ENCODE results near the gene FBXW9.
"Not testable (repeated sequence)": the region's sequence is repeated elsewhere in the genome, so short reads cannot be mapped to it uniquely, and the experiment has no call there.

The FBXW9 gene

GRCh38 chr19:12681074-12681987, 15.1 kb downstream of the FBXW9 start, which contains the start of gene DHPS:
Gene DHPS (minus strand): TSS chr19:12681880. CDS start chr19:12681766, 114 bp downstream.
- H3K4me3 ChIP-seq (IDR thresholded peaks at IDR 0.05; ENCODE audit: insufficient read depth, low read depth, low read length) = peak within 1 kb of the TSS; percentile 52
- H3K36me3 ChIP-seq (ENCODE audit: insufficient read depth) = no peaks in the 10 kb centered on the region
- H3K9ac ChIP-seq = peak within 1 kb of the TSS; percentile 94
- H3K27me3 ChIP-seq (ENCODE audit: insufficient read depth, low read depth) = no peaks in the 10 kb centered on the region
- peaks cover 12% of the 10 kb centered on the region for H3K79me2 ChIP-seq (ENCODE audit: insufficient read depth, low read depth)
- TF ChIP-seq, protein P1, sequence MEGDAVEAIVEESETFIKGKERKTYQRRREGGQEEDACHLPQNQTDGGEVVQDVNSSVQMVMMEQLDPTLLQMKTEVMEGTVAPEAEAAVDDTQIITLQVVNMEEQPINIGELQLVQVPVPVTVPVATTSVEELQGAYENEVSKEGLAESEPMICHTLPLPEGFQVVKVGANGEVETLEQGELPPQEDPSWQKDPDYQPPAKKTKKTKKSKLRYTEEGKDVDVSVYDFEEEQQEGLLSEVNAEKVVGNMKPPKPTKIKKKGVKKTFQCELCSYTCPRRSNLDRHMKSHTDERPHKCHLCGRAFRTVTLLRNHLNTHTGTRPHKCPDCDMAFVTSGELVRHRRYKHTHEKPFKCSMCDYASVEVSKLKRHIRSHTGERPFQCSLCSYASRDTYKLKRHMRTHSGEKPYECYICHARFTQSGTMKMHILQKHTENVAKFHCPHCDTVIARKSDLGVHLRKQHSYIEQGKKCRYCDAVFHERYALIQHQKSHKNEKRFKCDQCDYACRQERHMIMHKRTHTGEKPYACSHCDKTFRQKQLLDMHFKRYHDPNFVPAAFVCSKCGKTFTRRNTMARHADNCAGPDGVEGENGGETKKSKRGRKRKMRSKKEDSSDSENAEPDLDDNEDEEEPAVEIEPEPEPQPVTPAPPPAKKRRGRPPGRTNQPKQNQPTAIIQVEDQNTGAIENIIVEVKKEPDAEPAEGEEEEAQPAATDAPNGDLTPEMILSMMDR (conservative IDR thresholded peaks at IDR 0.05; ENCODE audit: low read depth, low read length) = no peak
- H4K20me1 ChIP-seq (ENCODE audit: insufficient read depth) = no peaks in the 10 kb centered on the region
- peaks cover 9% of the 10 kb centered on the region for H3K4me1 ChIP-seq (ENCODE audit: low read depth, poor library complexity, severe bottlenecking)
- peak within 1 kb of the TSS; percentile 59 for H3K4me2 ChIP-seq
- H2AFZ ChIP-seq (ENCODE audit: low read depth) = peak within 1 kb of the TSS; percentile 86
- H3K27ac ChIP-seq = peak within 1 kb of the TSS; percentile 99

- Histone ChIP-seq H3K4me1 (ENCODE audit: low read depth, poor library complexity, severe bottlenecking) (peaks cover 9% of the 10 kb centered on the region), H2AFZ (ENCODE audit: low read depth) (no peak overlapping the region), H3K9ac (no peak overlapping the region), H3K36me3 (ENCODE audit: insufficient read depth) (no peaks in the 10 kb centered on the region), H3K27me3 (ENCODE audit: insufficient read depth, low read depth) (no peaks in the 10 kb centered on the region), H3K4me2 (peak overlapping the region; percentile 59; the same call in 1 of the 2 replicates), H3K79me2 (ENCODE audit: insufficient read depth, low read depth) (peaks cover 12% of the 10 kb centered on the region), H4K20me1 (ENCODE audit: insufficient read depth) (no peaks in the 10 kb centered on the region), H3K4me3 (IDR thresholded peaks at IDR 0.05; ENCODE audit: insufficient read depth, low read depth, low read length) (no peak overlapping the region), H3K27ac (no peak overlapping the region)
- TF ChIP-seq, protein P1 (conservative IDR thresholded peaks at IDR 0.05; ENCODE audit: low read depth, low read length) = no peak
Measured at GRCh38 chr19:12680034-12680433, 16.4 kb downstream of the FBXW9 start.

- not testable (repeated sequence) for H3K4me1 ChIP-seq (ENCODE audit: low read depth, poor library complexity, severe bottlenecking); H3K27ac ChIP-seq; H3K36me3 ChIP-seq (ENCODE audit: insufficient read depth)
Measured at GRCh38 chr19:12678039-12678438, 18.4 kb downstream of the FBXW9 start.

DNA sequence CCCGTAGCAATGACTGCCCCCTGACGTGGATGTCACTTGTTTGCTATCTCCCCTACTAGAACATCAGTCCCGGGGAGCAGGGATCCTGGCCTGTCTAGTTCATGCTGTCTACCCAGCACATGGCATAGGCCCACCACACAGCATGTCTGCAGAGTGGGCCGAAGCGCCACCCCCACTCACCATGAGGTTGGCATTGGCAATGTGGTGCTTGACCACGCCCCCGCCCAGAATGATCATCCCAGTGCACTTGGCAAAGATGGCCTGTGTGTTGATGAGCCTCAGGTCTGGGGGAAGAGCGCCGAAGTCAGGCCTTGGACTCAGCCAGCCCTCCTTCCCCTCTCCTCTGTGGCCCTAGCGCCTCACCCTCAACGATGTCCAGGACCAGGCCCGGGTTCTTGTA, 19.5 kb downstream of the FBXW9 start:
- Histone ChIP-seq H3K4me3 (IDR thresholded peaks at IDR 0.05; ENCODE audit: insufficient read depth, low read depth, low read length) (no peak overlapping the region), H3K27ac (no peak overlapping the region), H3K79me2 (ENCODE audit: insufficient read depth, low read depth) (peaks cover 12% of the 10 kb centered on the region), H2AFZ (ENCODE audit: low read depth) (no peak overlapping the region), H4K20me1 (ENCODE audit: insufficient read depth) (no peaks in the 10 kb centered on the region), H3K4me2 (no peak overlapping the region), H3K27me3 (ENCODE audit: insufficient read depth, low read depth) (no peaks in the 10 kb centered on the region), H3K36me3 (ENCODE audit: insufficient read depth) (no peaks in the 10 kb centered on the region), H3K9ac (no peak overlapping the region), H3K4me1 (ENCODE audit: low read depth, poor library complexity, severe bottlenecking) (peaks cover 6% of the 10 kb centered on the region)
- TF ChIP-seq, protein P1 (conservative IDR thresholded peaks at IDR 0.05; ENCODE audit: low read depth, low read length) = no peak

More at GRCh38 chr19:12678039-12678438, 18.4 kb downstream of the FBXW9 start:
- H3K27me3 ChIP-seq (ENCODE audit: insufficient read depth, low read depth); H4K20me1 ChIP-seq (ENCODE audit: insufficient read depth); H2AFZ ChIP-seq (ENCODE audit: low read depth); H3K9ac ChIP-seq; H3K4me3 ChIP-seq (IDR thresholded peaks at IDR 0.05; ENCODE audit: insufficient read depth, low read depth, low read length); H3K4me2 ChIP-seq: not testable (repeated sequence)
- H3K79me2 ChIP-seq (ENCODE audit: insufficient read depth, low read depth) = peaks cover 12% of the 10 kb centered on the region

GRCh38 chr19:12676384-12676792, 20.0 kb downstream of the FBXW9 start:
- Histone ChIP-seq H4K20me1 (ENCODE audit: insufficient read depth) (no peaks in the 10 kb centered on the region), H3K4me2 (no peak overlapping the region), H3K4me1 (ENCODE audit: low read depth, poor library complexity, severe bottlenecking) (peaks cover 6% of the 10 kb centered on the region), H2AFZ (ENCODE audit: low read depth) (no peak overlapping the region), H3K4me3 (IDR thresholded peaks at IDR 0.05; ENCODE audit: insufficient read depth, low read depth, low read length) (no peak overlapping the region), H3K79me2 (ENCODE audit: insufficient read depth, low read depth) (peaks cover 12% of the 10 kb centered on the region), H3K27ac (no peak overlapping the region), H3K36me3 (ENCODE audit: insufficient read depth) (no peaks in the 10 kb centered on the region), H3K27me3 (ENCODE audit: insufficient read depth, low read depth) (no peaks in the 10 kb centered on the region), H3K9ac (no peak overlapping the region)
- TF ChIP-seq, protein P1 (conservative IDR thresholded peaks at IDR 0.05; ENCODE audit: low read depth, low read length) = peak; percentile 90

All from KMS-11 (cell line).